PC-9 (cell line): ENCODE measurements around the gene PVALB. TPM values are rescaled to one million over a fixed set of nuclear protein-coding genes. Genes with fewer than 3 reads are reported as not detected.

ENCODE experiments used
- BruUV-seq: library from RNA; stranded (reverse); fragments of 400-500 nt; replicated peaks from 2 replicates; lab custom pipeline; 2021; lab: Mats Ljungman, UMichigan
- CTCF ChIA-PET: fragments of 300-600 bp; sonication (Branson Sonifier 250); formaldehyde crosslinking; loops from one replicate; lab custom pipeline; 2022; ENCODE audit warnings: antibody characterized with exemption; lab: Charles Lee
- POLR2A ChIA-PET: fragments of 300-600 bp; sonication (Branson Sonifier 250); formaldehyde crosslinking; loops from one replicate; lab custom pipeline; 2022; ENCODE audit warnings: antibody characterized with exemption; ENCODE audit not compliant: unreplicated experiment; lab: Charles Lee
- DNase-seq, 2 experiments: peaks; one replicate each; pipeline versions ENCODE4 v3.0.0 to v3.0.0-alpha.2; 2015 to 2022; ENCODE audit warnings: mixed read lengths in 1 of 2
- H2AFZ ChIP-seq: fragments of 200-600 bp; sonication (generic); 2 replicates; pipeline ENCODE4 v1.8.1; 2017; ENCODE audit warnings: antibody characterized with exemption
- H3F3A ChIP-seq: fragments of 200-600 bp; sonication (generic); 2 replicates; pipeline ENCODE4 v1.8.1; 2017; ENCODE audit warnings: antibody characterized with exemption, mild to moderate bottlenecking, low read depth; ENCODE audit not compliant: insufficient read depth
- H3K27ac ChIP-seq: fragments of 200-600 bp; sonication (generic); 2 replicates; pipeline ENCODE4 v1.6.1; 2016; ENCODE audit warnings: mixed run types
- H3K27me3 ChIP-seq: fragments of 200-600 bp; sonication (generic); 2 replicates; pipeline ENCODE4 v1.6.1; 2016; ENCODE audit warnings: low read depth, mixed run types; ENCODE audit not compliant: insufficient read depth
- H3K36me3 ChIP-seq: fragments of 200-600 bp; sonication (generic); 2 replicates; pipeline ENCODE4 v1.6.1; 2016; ENCODE audit warnings: low read depth, mixed run types
- H3K4me1 ChIP-seq: fragments of 200-600 bp; sonication (generic); replicated peaks from 2 replicates; pipeline ENCODE4 v1.6.1; 2016; ENCODE audit warnings: mixed run types; ENCODE audit not compliant: insufficient read depth
- H3K4me2 ChIP-seq: fragments of 200-600 bp; sonication (generic); 2 replicates; pipeline ENCODE4 v1.6.1; 2017; ENCODE audit warnings: mixed run types
- H3K4me3 ChIP-seq: fragments of 200-600 bp; sonication (generic); 2 replicates; pipeline ENCODE4 v1.6.1; 2016; ENCODE audit warnings: mixed run types
- H3K79me2 ChIP-seq: fragments of 200-600 bp; sonication (generic); 2 replicates; pipeline ENCODE4 v1.6.1; 2017; ENCODE audit warnings: low read depth, mixed run types
- H3K9me2 ChIP-seq: fragments of 200-600 bp; sonication (generic); 2 replicates; pipeline ENCODE4 v1.8.1; 2017; ENCODE audit warnings: mild to moderate bottlenecking; ENCODE audit not compliant: insufficient read depth
- H3K9me3 ChIP-seq: fragments of 200-600 bp; sonication (generic); 2 replicates; pipeline ENCODE4 v1.8.1; 2016; ENCODE audit warnings: low read depth; ENCODE audit not compliant: insufficient read depth
- H4K20me1 ChIP-seq: fragments of 200-600 bp; sonication (generic); 2 replicates; pipeline ENCODE4 v1.8.1; 2017; ENCODE audit not compliant: insufficient read depth
- EZH2 ChIP-seq: fragments of 200-600 bp; sonication (generic); IDR thresholded peaks from 2 replicates; pipeline ENCODE4 v1.8.0; 2017; ENCODE audit warnings: antibody characterized with exemption, low read depth
- intact Hi-C: fragments of 100-400 bp; cut with micrococcal nuclease; formaldehyde crosslinking; loops from one replicate; pipeline ENCODE4 v1.10.0; 2022; ENCODE audit not compliant: unreplicated experiment
- total RNA-seq: library from RNA; stranded (reverse); gene quantifications from 2 replicates; pipeline ENCODE4 v1.2.3, GENCODE V29; 2021
- TF ChIP-seq, protein P1 (sequence below): fragments of 200-600 bp; sonication (generic); conservative IDR thresholded peaks from 2 replicates; pipeline ENCODE4 v1.6.1; 2017; ENCODE audit warnings: mixed run types, antibody characterized with exemption, mild to moderate bottlenecking, moderate library complexity

The PVALB gene
- total RNA-seq, 1 experiment from 2014 or later, result not detected

DNA sequence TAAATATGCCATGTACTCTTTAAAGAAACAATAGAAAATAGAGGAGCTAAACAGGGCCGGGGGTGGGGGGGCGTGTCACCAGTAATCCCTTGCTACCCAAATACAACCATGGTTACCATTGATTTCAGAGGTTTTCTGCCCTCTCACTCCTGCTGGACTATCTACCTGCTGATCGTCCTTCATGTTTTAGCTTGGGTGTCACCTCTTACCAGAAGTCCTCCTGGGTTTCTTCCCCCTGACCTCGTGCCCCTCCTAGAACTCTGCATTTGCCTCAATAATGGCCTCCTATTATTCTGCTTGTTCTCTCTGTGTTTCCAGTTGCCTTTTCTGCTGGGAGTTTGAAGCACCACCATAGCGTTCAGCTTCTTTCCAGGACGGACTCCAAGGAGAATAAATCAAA lies 9.4 kb upstream of the PVALB start:
- H3K4me2 ChIP-seq, result no peak overlapping the region
- H3K27ac ChIP-seq, result no peak overlapping the region
- no peak for TF ChIP-seq EZH2
- TF ChIP-seq, protein P1, sequence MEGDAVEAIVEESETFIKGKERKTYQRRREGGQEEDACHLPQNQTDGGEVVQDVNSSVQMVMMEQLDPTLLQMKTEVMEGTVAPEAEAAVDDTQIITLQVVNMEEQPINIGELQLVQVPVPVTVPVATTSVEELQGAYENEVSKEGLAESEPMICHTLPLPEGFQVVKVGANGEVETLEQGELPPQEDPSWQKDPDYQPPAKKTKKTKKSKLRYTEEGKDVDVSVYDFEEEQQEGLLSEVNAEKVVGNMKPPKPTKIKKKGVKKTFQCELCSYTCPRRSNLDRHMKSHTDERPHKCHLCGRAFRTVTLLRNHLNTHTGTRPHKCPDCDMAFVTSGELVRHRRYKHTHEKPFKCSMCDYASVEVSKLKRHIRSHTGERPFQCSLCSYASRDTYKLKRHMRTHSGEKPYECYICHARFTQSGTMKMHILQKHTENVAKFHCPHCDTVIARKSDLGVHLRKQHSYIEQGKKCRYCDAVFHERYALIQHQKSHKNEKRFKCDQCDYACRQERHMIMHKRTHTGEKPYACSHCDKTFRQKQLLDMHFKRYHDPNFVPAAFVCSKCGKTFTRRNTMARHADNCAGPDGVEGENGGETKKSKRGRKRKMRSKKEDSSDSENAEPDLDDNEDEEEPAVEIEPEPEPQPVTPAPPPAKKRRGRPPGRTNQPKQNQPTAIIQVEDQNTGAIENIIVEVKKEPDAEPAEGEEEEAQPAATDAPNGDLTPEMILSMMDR, result no peak
- H3K9me3 ChIP-seq, result peaks cover 3% of the 10 kb centered on the region; the same call in 1 of the 2 replicates
- H3K27me3 ChIP-seq, result no peaks in the 10 kb centered on the region
- H4K20me1 ChIP-seq, result no peaks in the 10 kb centered on the region
- H3K9me2 ChIP-seq, result no peaks in the 10 kb centered on the region
- ChIA-PET CTCF (no interaction called here), POLR2A (no interaction called here)
- DNase-seq, result no peak
- no TSS peak for BruUV-seq
- intact Hi-C loops, result no loop called here
- no peaks in the 10 kb centered on the region for H3K36me3 ChIP-seq
- 0 out of 2 replicates have a peak, but pooled peaks cover 3% of the 10 kb centered on the region for H3F3A ChIP-seq
- no peak overlapping the region for H3K4me3 ChIP-seq
- H3K79me2 ChIP-seq, result no peaks in the 10 kb centered on the region
- H2AFZ ChIP-seq, result no peak overlapping the region
- peaks cover 4% of the 10 kb centered on the region; the same call in 1 of the 2 replicates for H3K4me1 ChIP-seq

DNA sequence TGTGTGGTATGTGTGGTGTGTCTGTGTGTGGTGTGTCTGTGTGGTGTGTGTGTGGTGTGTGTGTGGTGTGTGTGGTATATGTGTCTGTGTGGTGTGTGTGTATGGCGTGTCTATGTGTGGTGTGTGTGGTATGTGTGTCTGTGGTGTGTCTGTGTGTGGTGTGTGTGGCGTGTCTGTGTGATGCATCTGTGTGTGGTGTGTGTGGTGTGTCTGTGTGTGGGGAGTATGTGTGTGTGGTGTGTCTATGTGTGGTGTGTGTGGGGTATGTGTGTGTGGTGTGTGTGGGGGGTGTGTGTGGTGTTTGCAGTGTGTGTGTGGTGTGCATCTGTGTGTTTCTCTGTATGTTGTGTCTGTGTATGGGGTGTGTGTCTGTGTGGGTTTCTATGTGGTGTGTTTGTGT lies 7.8 kb upstream of the PVALB start:
- Histone ChIP-seq H3K79me2 (no peaks in the 10 kb centered on the region), H3K9me2 (no peaks in the 10 kb centered on the region), H3K4me1 (peaks cover 4% of the 10 kb centered on the region; the same call in 1 of the 2 replicates), H3K4me3 (no peak overlapping the region), H3F3A (0 out of 2 replicates have a peak, but pooled peaks cover 3% of the 10 kb centered on the region), H3K4me2 (no peak overlapping the region), H3K9me3 (peaks cover 3% of the 10 kb centered on the region; the same call in 1 of the 2 replicates), H3K27me3 (peaks cover 12% of the 10 kb centered on the region; the same call in 1 of the 2 replicates), H3K36me3 (no peaks in the 10 kb centered on the region), H3K27ac (no peak overlapping the region), H4K20me1 (no peaks in the 10 kb centered on the region), H2AFZ (no peak overlapping the region)
- CTCF ChIA-PET, result no interaction called here
- POLR2A ChIA-PET, result no interaction called here
- TF ChIP-seq EZH2, result no peak
- TF ChIP-seq, protein P1, result no peak
- no TSS peak for BruUV-seq
- intact Hi-C loops, result no loop called here
- DNase-seq, result no peak

DNA sequence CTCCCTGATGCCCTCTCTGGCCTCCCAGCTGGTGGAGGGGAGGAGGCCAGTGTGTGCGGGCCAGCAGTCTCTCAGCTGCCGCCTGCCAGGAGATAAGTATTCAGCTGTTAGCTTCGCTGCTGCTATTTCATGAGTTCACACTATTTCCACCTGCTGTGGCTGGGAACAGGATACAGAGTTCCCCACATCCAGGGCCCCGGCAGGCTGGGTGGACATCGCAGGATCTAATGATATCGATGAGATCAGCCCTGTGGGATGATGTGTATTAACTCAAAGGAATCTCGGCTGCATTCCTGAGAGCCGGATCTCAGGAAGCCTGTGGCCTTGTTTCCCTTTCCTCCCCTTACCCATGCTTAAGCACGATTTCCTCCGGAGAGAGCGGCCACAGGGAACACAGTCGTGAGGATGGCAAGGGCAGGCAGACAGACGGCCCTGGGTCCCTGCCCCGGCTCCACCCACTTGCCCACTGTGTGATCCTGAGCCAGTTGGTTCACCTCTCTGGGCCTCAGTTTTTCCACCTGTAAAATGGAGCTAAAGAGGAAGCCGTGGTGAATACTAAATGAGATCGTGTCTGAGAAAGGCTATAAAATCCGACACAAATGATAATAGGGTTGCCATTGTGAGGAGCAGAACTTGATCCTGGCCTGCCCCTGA lies 6.5 kb upstream of the PVALB start:
- TF ChIP-seq EZH2, result no peak
- TF ChIP-seq, protein P1, result no peak
- CTCF ChIA-PET, result interaction anchor here (0.6 kb wide), 1 partner anchor 9 kb away, joined by 3 read pairs; no protein-coding TSS in a partner anchor
- Histone ChIP-seq H3F3A (no peaks in the 10 kb centered on the region), H3K4me1 (no peaks in the 10 kb centered on the region; the same call in 1 of the 2 replicates), H3K4me3 (no peak overlapping the region), H2AFZ (no peak overlapping the region), H3K27ac (no peak overlapping the region), H3K4me2 (no peak overlapping the region), H3K9me3 (no peaks in the 10 kb centered on the region), H4K20me1 (no peaks in the 10 kb centered on the region), H3K27me3 (peaks cover 25% of the 10 kb centered on the region), H3K9me2 (no peaks in the 10 kb centered on the region), H3K36me3 (no peaks in the 10 kb centered on the region), H3K79me2 (no peaks in the 10 kb centered on the region)
- no peak for DNase-seq
- intact Hi-C loops, result no loop called here
- BruUV-seq, result no TSS peak
- POLR2A ChIA-PET, result interaction anchor here (0.7 kb wide), 1 partner anchor 530 kb away, joined by 6 read pairs; no protein-coding TSS in a partner anchor
